GM23248 (cell line): ENCODE data around the gene TUSC2. TPM values are rescaled to one million over a fixed set of nuclear protein-coding genes. Genes with fewer than 3 reads are reported as not detected.

ENCODE experiments used
- DNase-seq: peaks from one replicate; pipeline ENCODE4 v3.0.0-alpha.2; 2015
- H2AFZ ChIP-seq: fragments of 200-600 bp; sonication (generic); 2 replicates; pipeline ENCODE4 v1.6.1; 2016; ENCODE audit warnings: antibody characterized with exemption
- H3F3A ChIP-seq: fragments of 200-600 bp; sonication (generic); 2 replicates; pipeline ENCODE4 v1.6.1; 2016; ENCODE audit warnings: mild to moderate bottlenecking, antibody characterized with exemption, mixed run types; ENCODE audit not compliant: insufficient read depth
- H3K27ac ChIP-seq: fragments of 200-600 bp; sonication (generic); 2 replicates; pipeline ENCODE4 v1.5.1; 2016; ENCODE audit warnings: mild to moderate bottlenecking
- H3K27me3 ChIP-seq: fragments of 200-600 bp; sonication (generic); replicated peaks from 2 replicates; pipeline ENCODE4 v1.6.1; 2016; ENCODE audit warnings: mild to moderate bottlenecking; ENCODE audit not compliant: insufficient read depth
- H3K36me3 ChIP-seq: fragments of 200-600 bp; sonication (generic); 2 replicates; pipeline ENCODE4 v1.6.1; 2016; ENCODE audit warnings: low read depth, mild to moderate bottlenecking
- H3K4me1 ChIP-seq: fragments of 200-600 bp; sonication (generic); 2 replicates; pipeline ENCODE4 v1.6.1; 2016; ENCODE audit warnings: mild to moderate bottlenecking; ENCODE audit not compliant: insufficient read depth
- H3K4me2 ChIP-seq: fragments of 200-600 bp; sonication (generic); one replicate; pipeline ENCODE4 v1.6.1; 2016; ENCODE audit warnings: mild to moderate bottlenecking; ENCODE audit not compliant: unreplicated experiment
- H3K4me3 ChIP-seq: fragments of 200-600 bp; sonication (generic); 2 replicates; pipeline ENCODE4 v1.5.1; 2016; ENCODE audit warnings: mild to moderate bottlenecking
- H3K79me2 ChIP-seq: fragments of 200-600 bp; sonication (generic); 2 replicates; pipeline ENCODE4 v1.6.1; 2016; ENCODE audit warnings: mild to moderate bottlenecking; ENCODE audit not compliant: insufficient read depth
- H3K9ac ChIP-seq: fragments of 200-600 bp; sonication (generic); 2 replicates; pipeline ENCODE4 v1.6.1; 2016; ENCODE audit warnings: mild to moderate bottlenecking
- H3K9me2 ChIP-seq: fragments of 200-600 bp; sonication (generic); 2 replicates; pipeline ENCODE4 v1.6.1; 2016; ENCODE audit warnings: mixed run types, mild to moderate bottlenecking, moderate library complexity; ENCODE audit not compliant: insufficient read depth
- H3K9me3 ChIP-seq: fragments of 200-600 bp; sonication (generic); one replicate; pipeline ENCODE4 v1.6.1; 2017; ENCODE audit warnings: low read depth
- H4K20me1 ChIP-seq: fragments of 200-600 bp; sonication (generic); 2 replicates; pipeline ENCODE4 v1.6.0; 2016; ENCODE audit not compliant: insufficient read depth
- EZH2 ChIP-seq: fragments of 200-600 bp; sonication (generic); IDR thresholded peaks from 2 replicates; pipeline ENCODE4 v1.6.1; 2018; ENCODE audit warnings: antibody characterized with exemption, mild to moderate bottlenecking; ENCODE audit not compliant: insufficient read depth, poor library complexity, severe bottlenecking
- EZH2phosphoT487 ChIP-seq: fragments of 200-600 bp; sonication (generic); IDR thresholded peaks from 2 replicates; pipeline ENCODE4 v1.6.1; 2018; ENCODE audit warnings: antibody characterized with exemption, moderate library complexity, mild to moderate bottlenecking, low read depth; ENCODE audit not compliant: insufficient read depth
- WGBS, 2 experiments: methylation state at CpG; one replicate each; pipeline ENCODE4 v1.1.6; 2015 to 2017; ENCODE audit warnings: low lambda C conversion rate in 2 of 2, low coverage in 1 of 2; ENCODE audit errors: missing lambda C conversion rate in 2 of 2; 5-methylcytosine and 5-hydroxymethylcytosine counted together
- in situ Hi-C: fragments of 300-500 bp; cut with MboI; formaldehyde crosslinking; loops from 2 replicates; pipeline ENCODE4 v1.15.0; 2020
- polyA plus RNA-seq: library from polyadenylated mRNA; unstranded; fragments of >200 nt; fragmentation: Nextera tagmentation; extraction: Ambion mirVana; gene quantifications from 2 replicates; pipeline ENCODE4 v1.2.1, GENCODE V29; 2016
- total RNA-seq: library from RNA; depleted of rRNA; stranded (reverse); fragments of >200 nt; shearing (Covaris generic); gene quantifications from 2 replicates; pipeline ENCODE4 v1.2.3, GENCODE V29; 2014

TUSC2 gene
- total and polyA plus RNA-seq, 2 experiments from 2014 or later, result 32.5 to 46.5 TPM

- Histone ChIP-seq H4K20me1 (peaks cover 10% of the 10 kb centered on the region; the same call in 1 of the 2 replicates), H3K9me3 (no peaks in the 10 kb centered on the region), H3K4me1 (peaks cover 25% of the 10 kb centered on the region), H3K27me3 (no peaks in the 10 kb centered on the region), H3F3A (peaks cover 3% of the 10 kb centered on the region; the same call in 1 of the 2 replicates), H2AFZ (peak overlapping the region; percentile 93), H3K9ac (no peak overlapping the region), H3K79me2 (peaks cover 46% of the 10 kb centered on the region), H3K4me2 (peak overlapping the region; percentile 67), H3K36me3 (no peaks in the 10 kb centered on the region), H3K27ac (no peak overlapping the region), H3K4me3 (peak overlapping the region; percentile 75), H3K9me2 (no peaks in the 10 kb centered on the region)
- DNase-seq, result no peak
- in situ Hi-C loops, result no loop called here
- no peak for TF ChIP-seq EZH2phosphoT487
- no peak for TF ChIP-seq EZH2
- 13 to 18% methylated on average over 8 of the region's 8 CpGs for WGBS, 2 experiments
Observed at GRCh38 chr3:50359760-50360110, 31.7 kb upstream of the TUSC2 start.

- H3K4me2 ChIP-seq, result peak within 1 kb of the TSS; percentile 98
- peak within 1 kb of the TSS; percentile 66 for H3K27ac ChIP-seq
- in situ Hi-C loops, result no loop called here
- peaks cover 4% of the 10 kb centered on the region; the same call in 1 of the 2 replicates for H3F3A ChIP-seq
- H3K27me3 ChIP-seq, result no peaks in the 10 kb centered on the region
- no peaks in the 10 kb centered on the region for H3K9me2 ChIP-seq
- H3K4me1 ChIP-seq, result peaks cover 25% of the 10 kb centered on the region
- H2AFZ ChIP-seq, result peak within 1 kb of the TSS; percentile 93
- H3K79me2 ChIP-seq, result peaks cover 51% of the 10 kb centered on the region
- peaks cover 10% of the 10 kb centered on the region; the same call in 1 of the 2 replicates for H4K20me1 ChIP-seq
- peak; percentile 99 for DNase-seq
- H3K4me3 ChIP-seq, result peak within 1 kb of the TSS; percentile 75
- H3K9me3 ChIP-seq, result no peaks in the 10 kb centered on the region
- TF ChIP-seq EZH2 (no peak), EZH2phosphoT487 (no peak)
- H3K9ac ChIP-seq, result peak within 1 kb of the TSS; percentile 89
- H3K36me3 ChIP-seq, result 0 out of 2 replicates have a peak, but pooled peaks cover 2% of the 10 kb centered on the region
- 1% methylated on average over 55 to 62 of the region's 64 CpGs for WGBS, 2 experiments
Observed at GRCh38 chr3:50358911-50359759, 31.1 kb upstream of the TUSC2 start, which contains the start of gene TMEM115. TMEM115 (minus strand) TSS chr3:50359521; CDS start chr3:50359063, 458 bp downstream.

- peaks cover 25% of the 10 kb centered on the region for H3K4me1 ChIP-seq
- no peaks in the 10 kb centered on the region for H3K9me2 ChIP-seq
- H3K9ac ChIP-seq, result peak overlapping the region; percentile 89
- peaks cover 10% of the 10 kb centered on the region; the same call in 1 of the 2 replicates for H4K20me1 ChIP-seq
- peaks cover 57% of the 10 kb centered on the region for H3K79me2 ChIP-seq
- peak overlapping the region; percentile 75 for H3K4me3 ChIP-seq
- peak; percentile 29 for DNase-seq
- no peak overlapping the region for H2AFZ ChIP-seq
- H3K27me3 ChIP-seq, result no peaks in the 10 kb centered on the region
- peaks cover 10% of the 10 kb centered on the region; the same call in 1 of the 2 replicates for H3F3A ChIP-seq
- TF ChIP-seq EZH2phosphoT487, result no peak
- TF ChIP-seq EZH2, result no peak
- WGBS, 2 experiments, result 32 to 36% methylated on average over 24 of the region's 24 CpGs
- in situ Hi-C loops, result no loop called here
- peak overlapping the region; percentile 66 for H3K27ac ChIP-seq
- H3K36me3 ChIP-seq, result peaks cover 7% of the 10 kb centered on the region; the same call in 1 of the 2 replicates
- no peaks in the 10 kb centered on the region for H3K9me3 ChIP-seq
- H3K4me2 ChIP-seq, result peak overlapping the region; percentile 98
Observed at GRCh38 chr3:50358355-50358910, 30.4 kb upstream of the TUSC2 start.

GRCh38 chr3:50357481-50357880 is 29.5 kb upstream of the TUSC2 start:
- Histone ChIP-seq H3F3A (peaks cover 14% of the 10 kb centered on the region; the same call in 1 of the 2 replicates), H3K36me3 (peaks cover 7% of the 10 kb centered on the region; the same call in 1 of the 2 replicates), H3K4me3 (peak overlapping the region; percentile 75), H3K9me2 (no peaks in the 10 kb centered on the region), H3K4me2 (peak overlapping the region; percentile 98), H3K9ac (peak overlapping the region; percentile 89), H3K27ac (no peak overlapping the region), H3K79me2 (peaks cover 67% of the 10 kb centered on the region), H3K4me1 (peaks cover 25% of the 10 kb centered on the region), H2AFZ (no peak overlapping the region), H3K9me3 (no peaks in the 10 kb centered on the region), H4K20me1 (peaks cover 10% of the 10 kb centered on the region; the same call in 1 of the 2 replicates), H3K27me3 (no peaks in the 10 kb centered on the region)
- WGBS, 2 experiments, result 46 to 61% methylated on average over 1 of the region's 1 CpG
- in situ Hi-C loops, result no loop called here
- DNase-seq, result peak; percentile 16
- no peak for TF ChIP-seq EZH2
- TF ChIP-seq EZH2phosphoT487, result no peak
